Chondrocyte (in vitro differentiated cells): ENCODE data around the gene CPT1B. TPM values are rescaled to one million over a fixed set of nuclear protein-coding genes. Genes with fewer than 3 reads are reported as not detected.
"Not testable (repeated sequence)": the region's sequence is repeated elsewhere in the genome, so short reads cannot be mapped to it uniquely, and the experiment has no call there.

Experiments
- DNase-seq: peaks from one replicate; pipeline ENCODE4 v3.0.0; 2021; ENCODE audit warnings: mixed read lengths, low spot score
- H3K27ac Mint-ChIP-seq: one replicate; pipeline ENCODE4 v1.8.0; 2021; ENCODE audit warnings: mild to moderate bottlenecking, moderate library complexity, mixed read lengths; ENCODE audit not compliant: unreplicated experiment
- H3K27me3 Mint-ChIP-seq: 2 replicates; pipeline ENCODE4 v1.8.0; 2021; ENCODE audit warnings: low read depth, mixed read lengths
- H3K36me3 Mint-ChIP-seq: 2 replicates; pipeline ENCODE4 v1.8.0; 2021; ENCODE audit warnings: low read depth, mixed read lengths
- H3K4me1 Mint-ChIP-seq: 2 replicates; pipeline ENCODE4 v1.8.0; 2021; ENCODE audit warnings: low read depth, mild to moderate bottlenecking, mixed read lengths
- H3K4me3 Mint-ChIP-seq: one replicate; pipeline ENCODE4 v1.8.0; 2021; ENCODE audit warnings: mild to moderate bottlenecking, moderate library complexity, mixed read lengths; ENCODE audit not compliant: unreplicated experiment
- H3K9me3 Mint-ChIP-seq: 2 replicates; pipeline ENCODE4 v1.8.0; 2021; ENCODE audit warnings: low read depth, mixed read lengths
- total RNA-seq: library from RNA; stranded (reverse); gene quantifications from 3 replicates; pipeline ENCODE4 v1.2.1, GENCODE V29; 2021
- TF ChIP-seq, protein P1 (sequence below): fragments of 200-600 bp; sonication (generic); IDR thresholded peaks from 2 replicates; pipeline ENCODE4 v1.5.0; 2021; ENCODE audit warnings: antibody characterized with exemption, mild to moderate bottlenecking, moderate library complexity

The CPT1B gene
- total RNA-seq, 1 donor from 2014 or later = 33.9 TPM

DNA sequence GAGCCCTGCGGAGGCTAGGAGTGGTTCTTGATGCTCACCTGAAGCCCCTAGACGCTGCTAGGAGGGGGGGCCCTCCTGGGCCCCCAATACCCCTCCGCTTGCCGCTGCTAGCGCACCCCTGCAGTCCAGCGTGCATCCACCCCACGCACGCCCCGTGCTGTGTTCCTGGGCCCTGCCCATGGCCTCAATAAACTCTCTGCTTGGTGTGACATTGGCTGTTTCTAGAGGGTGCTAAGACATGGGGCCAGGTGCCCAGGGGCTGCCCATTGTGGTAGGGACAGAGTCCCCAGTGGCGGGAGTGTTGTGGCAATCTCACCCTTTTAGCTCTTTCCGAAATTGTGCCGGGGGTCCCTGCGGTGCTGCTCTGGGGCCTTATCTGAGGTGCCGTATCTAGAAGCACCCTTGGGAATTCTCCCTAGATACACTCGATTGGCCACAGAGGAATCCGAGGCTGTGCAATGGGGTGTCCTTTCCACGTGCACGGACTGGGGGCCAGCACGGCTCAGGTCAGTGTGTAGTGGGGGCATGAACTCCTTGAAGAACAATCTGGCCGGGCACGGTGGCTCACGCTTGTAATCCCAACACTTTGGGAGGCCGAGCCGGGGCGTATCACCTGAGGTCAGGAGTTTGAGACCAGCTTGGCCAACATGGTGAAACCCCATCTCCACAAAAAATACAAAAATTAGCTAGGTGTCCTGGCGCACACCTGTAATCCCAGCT is 33.3 kb upstream of the CPT1B start:
- no peak overlapping the region for H3K27ac Mint-ChIP-seq
- no peak for DNase-seq
- H3K9me3 Mint-ChIP-seq = no peaks in the 10 kb centered on the region
- H3K36me3 Mint-ChIP-seq = no peaks in the 10 kb centered on the region
- H3K4me1 Mint-ChIP-seq = no peaks in the 10 kb centered on the region
- TF ChIP-seq, protein P1, sequence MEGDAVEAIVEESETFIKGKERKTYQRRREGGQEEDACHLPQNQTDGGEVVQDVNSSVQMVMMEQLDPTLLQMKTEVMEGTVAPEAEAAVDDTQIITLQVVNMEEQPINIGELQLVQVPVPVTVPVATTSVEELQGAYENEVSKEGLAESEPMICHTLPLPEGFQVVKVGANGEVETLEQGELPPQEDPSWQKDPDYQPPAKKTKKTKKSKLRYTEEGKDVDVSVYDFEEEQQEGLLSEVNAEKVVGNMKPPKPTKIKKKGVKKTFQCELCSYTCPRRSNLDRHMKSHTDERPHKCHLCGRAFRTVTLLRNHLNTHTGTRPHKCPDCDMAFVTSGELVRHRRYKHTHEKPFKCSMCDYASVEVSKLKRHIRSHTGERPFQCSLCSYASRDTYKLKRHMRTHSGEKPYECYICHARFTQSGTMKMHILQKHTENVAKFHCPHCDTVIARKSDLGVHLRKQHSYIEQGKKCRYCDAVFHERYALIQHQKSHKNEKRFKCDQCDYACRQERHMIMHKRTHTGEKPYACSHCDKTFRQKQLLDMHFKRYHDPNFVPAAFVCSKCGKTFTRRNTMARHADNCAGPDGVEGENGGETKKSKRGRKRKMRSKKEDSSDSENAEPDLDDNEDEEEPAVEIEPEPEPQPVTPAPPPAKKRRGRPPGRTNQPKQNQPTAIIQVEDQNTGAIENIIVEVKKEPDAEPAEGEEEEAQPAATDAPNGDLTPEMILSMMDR = no peak
- peaks cover 9% of the 10 kb centered on the region for H3K27me3 Mint-ChIP-seq
- H3K4me3 Mint-ChIP-seq = no peak overlapping the region

DNA sequence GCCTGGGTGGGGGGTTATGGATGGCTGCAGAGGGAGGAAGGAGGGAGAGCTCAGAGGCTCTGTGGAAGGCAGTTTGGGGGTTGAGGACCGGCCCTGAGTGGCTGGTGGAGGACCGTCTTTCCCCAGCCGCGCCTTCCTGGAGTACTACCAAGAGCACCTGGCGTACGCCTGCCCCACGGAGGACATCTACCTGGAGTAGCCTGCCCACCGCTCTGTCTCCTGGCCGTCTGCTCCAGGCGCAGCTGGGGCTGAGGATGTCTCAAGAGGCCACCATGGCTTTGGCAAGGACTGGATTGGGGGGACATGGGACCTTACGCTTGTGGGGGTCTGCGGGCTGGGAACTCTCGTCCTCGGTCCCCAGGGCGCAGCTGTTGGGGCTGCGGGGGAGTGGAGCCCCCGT is 32.4 kb upstream of the CPT1B start:
- H3K27ac Mint-ChIP-seq = no peak overlapping the region
- H3K9me3 Mint-ChIP-seq = no peaks in the 10 kb centered on the region
- H3K36me3 Mint-ChIP-seq = no peaks in the 10 kb centered on the region
- DNase-seq = no peak
- no peaks in the 10 kb centered on the region for H3K4me1 Mint-ChIP-seq
- TF ChIP-seq, protein P1 = no peak
- H3K4me3 Mint-ChIP-seq = no peak overlapping the region
- peaks cover 9% of the 10 kb centered on the region for H3K27me3 Mint-ChIP-seq

DNA sequence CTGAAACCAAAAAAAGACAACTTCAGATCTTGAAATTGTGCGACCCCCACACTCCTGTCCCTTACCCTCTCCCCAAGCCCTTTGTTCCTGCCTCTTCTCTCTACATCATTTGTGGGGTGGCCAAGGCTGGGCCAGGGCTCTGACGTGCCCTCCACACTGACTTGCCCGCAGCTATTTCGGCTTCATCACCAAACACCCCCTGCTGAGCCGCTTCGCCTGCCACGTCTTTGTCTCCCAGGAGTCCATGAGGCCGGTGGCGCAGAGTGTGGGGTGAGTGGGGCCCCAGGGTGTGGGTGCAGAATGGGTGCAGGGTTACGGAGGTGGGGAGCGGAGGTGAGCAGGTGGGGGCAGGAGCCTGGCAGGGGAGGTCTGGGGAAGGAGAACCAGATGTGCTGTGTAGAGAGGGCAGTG is 31.8 kb upstream of the CPT1B start:
- DNase-seq = peak; percentile 75
- Mint-ChIP-seq H3K27ac (no peak overlapping the region), H3K27me3 (peaks cover 9% of the 10 kb centered on the region), H3K9me3 (no peaks in the 10 kb centered on the region), H3K36me3 (no peaks in the 10 kb centered on the region), H3K4me3 (no peak overlapping the region), H3K4me1 (no peaks in the 10 kb centered on the region)
- TF ChIP-seq, protein P1 = no peak

DNA sequence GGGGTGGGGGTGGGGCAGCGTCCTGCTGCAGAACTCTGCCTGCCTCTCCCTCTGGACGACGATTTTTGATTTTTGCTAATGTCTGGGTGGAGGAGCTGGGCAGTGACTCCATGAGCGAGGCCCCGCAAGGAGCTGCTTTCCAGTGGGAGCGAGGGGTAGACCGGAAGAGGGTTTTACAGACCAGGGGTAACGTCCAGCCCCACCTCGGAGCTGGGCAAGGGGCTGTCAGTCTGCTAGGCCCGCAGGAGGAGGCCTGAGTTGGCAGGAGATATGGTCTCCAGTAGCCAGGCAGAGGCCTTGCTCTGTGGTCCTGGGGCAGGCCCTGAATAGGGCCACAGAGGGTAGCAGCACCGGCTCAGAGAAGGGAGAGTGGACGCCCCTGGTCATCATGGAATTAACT is 31.4 kb upstream of the CPT1B start:
- Mint-ChIP-seq H3K4me1 (no peaks in the 10 kb centered on the region), H3K27me3 (peaks cover 9% of the 10 kb centered on the region), H3K27ac (no peak overlapping the region), H3K9me3 (no peaks in the 10 kb centered on the region), H3K36me3 (no peaks in the 10 kb centered on the region), H3K4me3 (no peak overlapping the region)
- TF ChIP-seq, protein P1 = no peak
- DNase-seq = peak; percentile 74

DNA sequence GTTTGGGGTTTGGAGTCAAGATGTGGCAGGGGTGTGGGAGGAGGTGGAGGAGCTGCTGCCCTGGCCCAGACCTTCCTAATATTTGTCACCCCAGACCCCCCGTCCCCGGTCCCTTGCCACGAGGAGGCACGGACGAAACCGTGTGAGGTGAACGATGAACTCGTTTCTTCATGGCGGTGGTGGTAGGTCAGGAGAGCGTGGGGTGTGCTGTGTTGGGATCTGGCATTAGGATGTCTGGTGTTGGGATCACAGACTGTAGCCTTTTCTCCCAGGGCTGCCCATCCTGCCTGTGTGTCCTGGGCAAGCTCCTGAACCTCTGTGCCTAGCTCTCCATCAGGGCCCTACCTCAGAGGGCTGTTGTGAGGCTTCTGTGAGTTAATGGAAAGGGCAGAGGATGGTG is 30.8 kb upstream of the CPT1B start:
- H3K36me3 Mint-ChIP-seq = no peaks in the 10 kb centered on the region
- no peak overlapping the region for H3K4me3 Mint-ChIP-seq
- TF ChIP-seq, protein P1 = no peak
- H3K9me3 Mint-ChIP-seq = no peaks in the 10 kb centered on the region
- no peaks in the 10 kb centered on the region for H3K4me1 Mint-ChIP-seq
- H3K27ac Mint-ChIP-seq = no peak overlapping the region
- DNase-seq = peak; percentile 58
- peaks cover 7% of the 10 kb centered on the region for H3K27me3 Mint-ChIP-seq

DNA sequence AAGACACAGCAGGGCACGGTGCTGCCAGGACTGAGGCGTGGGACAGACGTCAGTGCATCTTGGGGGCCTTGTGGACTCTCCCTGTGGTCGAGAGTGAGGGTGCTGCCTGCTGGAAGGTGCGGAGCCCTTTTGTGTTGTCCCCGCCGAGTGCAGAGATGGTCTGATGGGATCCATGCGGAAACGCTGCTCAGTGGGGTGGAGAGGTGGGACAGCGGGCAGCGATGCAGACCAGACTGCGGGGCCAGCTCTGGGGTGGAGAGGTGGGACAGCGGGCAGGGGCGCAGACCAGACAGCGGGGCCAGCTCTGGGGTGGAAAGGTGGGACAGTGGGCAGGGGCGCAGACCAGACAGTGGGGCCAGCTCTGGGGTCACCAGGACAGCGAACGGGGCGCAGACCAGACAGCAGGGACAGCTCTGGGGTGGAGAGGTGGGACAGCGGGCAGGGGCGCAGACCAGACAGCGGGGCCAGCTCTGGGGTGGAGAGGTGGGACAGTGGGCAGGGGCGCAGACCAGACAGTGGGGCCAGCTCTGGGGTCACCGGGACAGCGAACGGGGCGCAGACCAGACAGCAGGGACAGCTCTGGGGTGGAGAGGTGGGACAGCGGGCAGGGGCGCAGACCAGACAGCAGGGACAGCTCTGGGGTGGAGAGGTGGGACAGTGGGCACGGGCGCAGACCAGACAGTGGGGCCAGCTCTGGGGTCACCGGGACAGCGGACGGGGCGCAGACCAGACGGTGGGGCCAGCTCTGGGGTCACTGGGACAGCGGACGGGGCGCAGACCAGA is 30.0 kb upstream of the CPT1B start:
- H3K9me3 Mint-ChIP-seq, H3K4me3 Mint-ChIP-seq, H3K36me3 Mint-ChIP-seq, H3K27ac Mint-ChIP-seq, H3K4me1 Mint-ChIP-seq, H3K27me3 Mint-ChIP-seq: not testable (repeated sequence)
- peak; percentile 72 for DNase-seq
